22Rv1 (cell line): Measurements from ENCODE around the gene RASGRF1.

Experiments
- H3K27ac ChIP-seq: fragments of 450-650 bp; 2 replicates; pipeline ENCODE4 v1.5.1; 2017
- ZFX ChIP-seq: fragments of 450-650 bp; IDR thresholded peaks from 2 replicates; pipeline ENCODE4 v1.6.1; 2017; ENCODE audit warnings: antibody characterized with exemption, borderline replicate concordance
- TF ChIP-seq, protein P1 (sequence below): fragments of 450-650 bp; IDR thresholded peaks from 2 replicates; pipeline ENCODE4 v1.5.1; 2017; ENCODE audit warnings: mild to moderate bottlenecking

Gene RASGRF1

GRCh38 chr15:79037848-79038247 is 52.7 kb downstream of the RASGRF1 start:
- no peak overlapping the region for H3K27ac ChIP-seq
- no peak for TF ChIP-seq ZFX
- TF ChIP-seq, protein P1, sequence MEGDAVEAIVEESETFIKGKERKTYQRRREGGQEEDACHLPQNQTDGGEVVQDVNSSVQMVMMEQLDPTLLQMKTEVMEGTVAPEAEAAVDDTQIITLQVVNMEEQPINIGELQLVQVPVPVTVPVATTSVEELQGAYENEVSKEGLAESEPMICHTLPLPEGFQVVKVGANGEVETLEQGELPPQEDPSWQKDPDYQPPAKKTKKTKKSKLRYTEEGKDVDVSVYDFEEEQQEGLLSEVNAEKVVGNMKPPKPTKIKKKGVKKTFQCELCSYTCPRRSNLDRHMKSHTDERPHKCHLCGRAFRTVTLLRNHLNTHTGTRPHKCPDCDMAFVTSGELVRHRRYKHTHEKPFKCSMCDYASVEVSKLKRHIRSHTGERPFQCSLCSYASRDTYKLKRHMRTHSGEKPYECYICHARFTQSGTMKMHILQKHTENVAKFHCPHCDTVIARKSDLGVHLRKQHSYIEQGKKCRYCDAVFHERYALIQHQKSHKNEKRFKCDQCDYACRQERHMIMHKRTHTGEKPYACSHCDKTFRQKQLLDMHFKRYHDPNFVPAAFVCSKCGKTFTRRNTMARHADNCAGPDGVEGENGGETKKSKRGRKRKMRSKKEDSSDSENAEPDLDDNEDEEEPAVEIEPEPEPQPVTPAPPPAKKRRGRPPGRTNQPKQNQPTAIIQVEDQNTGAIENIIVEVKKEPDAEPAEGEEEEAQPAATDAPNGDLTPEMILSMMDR = no peak

GRCh38 chr15:79036323-79036722 is 54.3 kb downstream of the RASGRF1 start:
- H3K27ac ChIP-seq = no peak overlapping the region
- no peak for TF ChIP-seq ZFX
- TF ChIP-seq, protein P1 = no peak

DNA sequence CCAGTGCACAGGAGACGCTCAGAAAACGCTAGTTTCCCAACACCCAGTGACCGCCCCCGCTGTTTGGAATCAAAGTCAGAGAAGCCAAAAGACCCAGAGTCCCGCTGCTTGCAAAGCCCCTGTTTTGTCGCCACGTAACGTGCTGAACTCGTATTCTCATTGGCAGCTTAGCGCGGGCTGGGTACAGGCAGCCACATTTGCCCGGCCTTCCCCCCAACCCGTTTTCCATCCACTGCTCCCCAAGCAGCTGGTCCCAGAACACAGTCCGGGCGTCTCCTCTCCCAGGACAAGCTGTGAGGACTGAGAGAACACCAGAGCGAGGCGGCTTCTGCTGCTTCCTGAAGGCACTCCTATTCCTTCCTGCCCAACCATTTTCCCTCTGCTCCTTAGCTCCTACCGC is 54.8 kb downstream of the RASGRF1 start:
- H3K27ac ChIP-seq = no peak overlapping the region
- TF ChIP-seq, protein P1 = no peak
- TF ChIP-seq ZFX = no peak

DNA sequence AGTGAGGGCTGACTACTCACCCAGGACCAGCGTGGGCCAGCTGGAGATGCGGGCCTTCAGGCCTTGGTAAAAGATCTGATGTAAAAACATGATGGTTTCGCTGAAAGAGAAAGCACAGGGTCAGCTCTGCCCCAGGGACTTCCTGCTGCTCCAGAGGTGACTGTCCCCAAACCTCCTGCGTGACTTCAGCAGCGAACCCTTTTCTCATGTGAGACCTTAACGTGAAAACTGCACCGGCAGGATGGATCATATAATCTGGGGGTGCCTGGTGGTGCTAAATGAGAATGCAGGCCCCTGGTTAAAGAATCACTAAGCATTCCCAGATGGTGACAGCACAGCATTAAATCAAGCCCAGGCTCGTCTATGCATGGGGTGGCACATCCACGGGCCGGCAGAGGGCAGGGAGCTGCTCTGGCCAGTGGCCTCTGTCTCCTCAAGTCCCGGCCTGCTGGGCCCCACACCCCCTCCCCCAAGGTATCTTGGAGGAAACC is 55.4 kb downstream of the RASGRF1 start:
- TF ChIP-seq, protein P1 = no peak
- no peak for TF ChIP-seq ZFX
- no peak overlapping the region for H3K27ac ChIP-seq

DNA sequence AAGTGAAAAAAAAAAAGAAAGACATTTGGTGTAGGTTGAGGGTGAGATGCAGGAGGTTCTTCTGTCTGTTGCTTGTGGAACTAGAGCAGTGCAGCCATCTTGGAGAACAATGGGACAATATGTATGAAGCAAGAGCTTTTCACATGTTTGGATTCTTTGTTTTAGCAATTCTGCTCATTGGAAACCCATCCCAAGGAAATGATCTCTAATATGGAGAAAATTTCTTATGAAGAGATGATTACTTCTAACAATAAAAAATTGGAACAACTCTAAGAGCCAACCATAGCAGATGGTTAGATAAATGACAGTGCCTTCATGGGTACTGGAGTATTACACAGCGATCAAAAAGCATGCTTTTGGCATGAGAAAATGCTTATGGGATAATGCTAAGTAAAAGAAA is 56.3 kb downstream of the RASGRF1 start:
- TF ChIP-seq, protein P1 = no peak
- no peak for TF ChIP-seq ZFX
- no peak overlapping the region for H3K27ac ChIP-seq

GRCh38 chr15:79032656-79033055 is 57.9 kb downstream of the RASGRF1 start:
- TF ChIP-seq, protein P1 = no peak
- TF ChIP-seq ZFX = no peak
- no peak overlapping the region for H3K27ac ChIP-seq

DNA sequence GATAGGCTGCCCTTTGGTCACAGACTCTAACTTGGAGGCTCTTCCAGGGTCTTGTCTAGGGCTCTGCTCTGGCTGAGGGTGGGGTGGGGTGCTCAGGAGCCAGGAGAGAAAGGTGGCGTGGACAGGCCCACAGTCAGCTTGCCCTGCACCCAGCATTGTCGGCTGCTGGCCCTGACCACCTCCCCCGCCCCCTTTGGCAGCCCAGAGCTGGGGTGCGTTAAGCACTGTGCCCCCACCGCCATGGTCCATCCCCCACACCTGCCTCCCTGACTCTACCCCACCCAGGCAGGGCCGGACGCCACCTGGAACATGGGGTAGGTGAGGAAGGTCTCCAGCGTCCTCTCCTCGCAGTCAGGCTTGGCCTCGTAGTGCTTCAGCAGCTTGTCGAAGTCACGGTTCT is 58.8 kb downstream of the RASGRF1 start:
- TF ChIP-seq, protein P1 = no peak
- TF ChIP-seq ZFX = no peak
- H3K27ac ChIP-seq = no peak overlapping the region
